ENCODE data around the gene ZNF322.
A peak's percentile ranks its signal among the peaks of the same experiment; 100 is the strongest.
"Not testable (repeated sequence)": the region's sequence is repeated elsewhere in the genome, so short reads cannot be mapped to it uniquely, and the experiment has no call there.

ZNF322 gene, protein sequence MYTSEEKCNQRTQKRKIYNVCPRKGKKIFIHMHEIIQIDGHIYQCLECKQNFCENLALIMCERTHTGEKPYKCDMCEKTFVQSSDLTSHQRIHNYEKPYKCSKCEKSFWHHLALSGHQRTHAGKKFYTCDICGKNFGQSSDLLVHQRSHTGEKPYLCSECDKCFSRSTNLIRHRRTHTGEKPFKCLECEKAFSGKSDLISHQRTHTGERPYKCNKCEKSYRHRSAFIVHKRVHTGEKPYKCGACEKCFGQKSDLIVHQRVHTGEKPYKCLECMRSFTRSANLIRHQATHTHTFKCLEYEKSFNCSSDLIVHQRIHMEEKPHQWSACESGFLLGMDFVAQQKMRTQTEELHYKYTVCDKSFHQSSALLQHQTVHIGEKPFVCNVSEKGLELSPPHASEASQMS

DNA sequence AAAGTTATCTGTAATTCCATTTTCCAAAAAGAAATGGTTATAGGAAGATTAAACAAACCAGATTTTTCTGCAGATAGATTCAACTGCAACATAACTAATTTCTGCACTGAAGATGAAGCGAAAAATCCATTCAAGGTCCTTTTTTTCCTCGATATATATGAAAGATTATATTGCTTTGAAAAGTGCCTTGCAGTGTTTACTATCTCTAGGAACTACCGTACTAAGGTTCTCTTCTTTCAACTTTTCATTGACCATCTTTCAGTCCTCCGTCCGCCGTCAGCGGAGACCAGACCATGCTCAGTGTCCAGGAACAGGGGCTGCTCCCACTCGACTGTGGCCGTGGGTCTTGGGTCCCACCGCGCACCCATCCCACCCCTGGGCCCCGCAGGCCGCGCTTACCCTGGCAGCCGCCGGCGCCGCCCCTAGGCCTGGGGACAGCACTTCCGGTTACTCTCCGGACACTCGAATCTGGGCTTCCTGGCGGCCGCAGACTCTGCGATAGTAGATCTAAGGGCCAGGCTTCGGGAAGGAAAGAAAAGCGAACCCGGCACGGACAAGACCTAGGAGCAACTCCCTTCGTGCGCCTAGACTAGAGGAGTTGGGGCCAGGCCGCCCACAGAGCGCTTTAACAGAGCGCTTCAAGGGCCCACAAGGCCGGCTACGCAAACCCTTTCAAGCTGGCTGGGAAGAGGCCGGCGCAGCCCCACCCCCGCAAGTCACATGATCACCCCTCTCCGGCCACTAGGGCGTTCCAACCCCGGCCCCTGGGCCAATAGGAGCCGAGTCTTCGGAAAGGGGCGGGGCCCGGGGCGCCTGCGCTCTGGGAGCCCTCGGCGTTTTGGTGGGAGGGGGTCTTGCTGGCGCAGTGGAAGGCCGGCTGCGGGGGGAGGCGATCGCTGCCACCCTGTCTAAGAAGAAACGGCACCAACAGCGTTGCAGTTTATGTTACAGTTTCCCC, at the start of gene ZNF322:
Gene ZNF322 (minus strand): TSS at position 705 of the 958 bp plus-strand sequence. CDS start 21,193 bp downstream, outside the sequence.
- peak; percentile 93 for DNase-seq (ENCODE audit: low spot score)

DNA sequence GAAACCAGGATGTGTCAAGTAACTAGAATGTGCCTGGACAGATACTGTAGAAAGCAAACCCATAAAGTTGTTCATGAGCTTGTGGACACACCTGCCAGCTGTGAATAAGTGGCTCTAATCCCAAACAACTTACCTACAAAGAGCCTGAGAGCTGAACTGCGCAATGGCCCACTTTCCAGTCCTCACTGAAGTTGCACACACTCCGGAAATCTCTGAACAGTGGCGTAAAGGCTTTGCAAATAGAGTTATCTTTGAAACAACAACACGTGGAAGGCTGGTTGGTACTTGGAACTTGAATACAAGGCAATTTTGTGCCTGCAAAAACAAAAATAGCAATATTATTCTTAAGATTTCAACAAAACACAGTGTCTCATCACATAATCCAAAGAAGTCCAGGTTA, 46.2 kb upstream of the ZNF322 start:
- not testable (repeated sequence) for DNase-seq (ENCODE audit: low spot score)

DNA sequence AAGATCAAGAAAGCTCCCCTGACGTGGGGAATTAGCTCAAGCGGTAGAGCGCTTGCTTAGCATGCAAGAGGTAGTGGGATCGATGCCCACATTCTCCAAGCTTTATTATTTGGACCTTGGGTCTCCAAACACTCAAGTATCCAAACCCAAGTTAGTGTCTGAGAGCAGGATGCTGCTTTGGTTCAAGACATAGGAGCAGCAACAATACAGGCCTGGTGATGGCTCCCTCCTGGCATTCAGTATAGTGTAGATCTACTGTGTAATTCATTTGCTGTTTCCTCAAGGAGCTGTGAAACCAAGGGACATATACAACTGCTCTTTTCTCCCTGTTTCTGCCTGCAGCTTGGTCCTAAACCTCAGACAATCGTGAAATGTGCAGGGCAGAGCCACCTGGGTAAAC, 45.8 kb upstream of the ZNF322 start:
- DNase-seq (ENCODE audit: low spot score), result not testable (repeated sequence)

DNA sequence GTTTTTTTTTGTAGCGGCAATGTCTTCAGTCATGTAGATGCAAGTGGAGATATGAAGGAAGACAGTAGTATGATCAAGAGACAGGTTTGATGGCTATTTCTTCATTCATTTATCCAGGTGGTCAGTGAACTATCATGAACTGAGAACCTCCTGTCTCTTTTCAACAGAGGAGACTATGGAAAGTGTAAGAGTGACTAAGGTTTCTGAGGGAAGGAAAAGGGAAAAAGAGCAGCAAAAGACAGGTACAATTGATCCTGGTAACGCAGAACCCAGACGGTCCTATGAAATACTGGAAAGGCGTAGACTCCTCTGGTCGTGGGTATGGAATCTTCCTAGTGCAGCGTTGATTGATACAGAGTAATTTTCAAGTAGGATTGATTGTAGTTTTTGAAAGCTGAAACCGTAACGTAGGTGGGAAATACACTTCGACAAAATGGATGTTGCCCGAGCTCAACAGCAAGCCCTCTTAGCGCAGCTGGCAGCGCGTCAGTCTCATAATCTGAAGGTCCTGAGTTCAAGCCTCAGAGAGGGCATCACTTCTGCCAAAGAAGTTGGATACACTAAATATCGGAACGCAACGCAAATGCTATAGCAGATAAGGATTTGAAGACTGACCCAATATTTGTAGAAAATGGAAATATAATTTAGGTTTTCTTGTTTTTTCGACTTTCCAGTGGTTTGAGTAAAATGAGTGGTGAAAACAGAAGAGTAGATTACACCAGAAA, 41.6 kb upstream of the ZNF322 start:
- DNase-seq (ENCODE audit: low spot score), result not testable (repeated sequence)

DNA sequence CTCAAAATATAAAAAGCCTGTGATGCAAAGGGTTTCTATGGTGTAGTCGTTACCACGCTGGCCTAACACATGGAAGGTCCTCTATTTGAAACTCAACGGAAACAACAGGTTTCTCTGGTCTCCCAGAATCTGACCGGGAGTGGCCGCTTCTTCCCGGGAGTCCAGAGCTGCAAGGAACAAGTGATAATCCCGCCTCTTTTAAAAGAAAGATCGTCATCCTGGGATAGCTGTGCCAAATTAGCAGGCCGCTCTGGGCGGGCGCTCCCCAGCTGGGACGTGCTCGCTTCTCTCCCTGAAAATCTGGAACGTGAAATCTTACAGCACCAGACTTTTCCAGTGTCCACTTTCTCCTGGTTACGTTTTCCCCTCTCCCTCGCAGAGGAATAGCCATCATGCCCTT, 38.0 kb upstream of the ZNF322 start:
- not testable (repeated sequence) for DNase-seq (ENCODE audit: low spot score)

DNA sequence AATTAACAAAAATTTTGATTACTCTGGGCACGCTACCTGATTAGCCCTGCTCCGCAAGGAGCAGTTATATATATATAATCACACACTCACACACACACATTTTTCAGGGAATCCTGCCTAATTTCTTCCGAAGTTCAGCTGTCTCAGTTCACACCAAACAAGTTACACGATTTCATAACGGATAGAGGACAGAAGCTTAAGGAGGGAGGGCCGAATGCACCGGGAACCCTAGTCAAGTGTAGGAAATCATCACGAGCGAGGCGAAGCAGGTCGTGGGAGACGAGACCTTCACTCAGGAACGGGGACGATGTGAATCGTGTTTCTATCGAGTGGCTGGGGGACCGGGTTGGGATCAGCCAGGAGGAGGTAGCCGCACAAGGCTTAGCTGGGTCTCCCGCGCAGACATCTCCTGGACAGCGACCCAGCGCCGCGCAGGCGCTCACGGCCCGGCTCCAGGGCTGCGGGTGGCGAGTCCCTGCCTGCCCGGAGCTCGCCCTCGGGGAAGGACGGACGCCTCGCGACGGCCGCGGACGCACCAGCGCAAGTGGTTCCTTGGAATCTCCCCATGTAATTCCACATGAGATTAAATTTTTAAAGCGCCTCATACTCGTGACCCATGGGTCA, 29.9 kb upstream of the ZNF322 start:
- not testable (repeated sequence) for DNase-seq (ENCODE audit: low spot score)

DNA sequence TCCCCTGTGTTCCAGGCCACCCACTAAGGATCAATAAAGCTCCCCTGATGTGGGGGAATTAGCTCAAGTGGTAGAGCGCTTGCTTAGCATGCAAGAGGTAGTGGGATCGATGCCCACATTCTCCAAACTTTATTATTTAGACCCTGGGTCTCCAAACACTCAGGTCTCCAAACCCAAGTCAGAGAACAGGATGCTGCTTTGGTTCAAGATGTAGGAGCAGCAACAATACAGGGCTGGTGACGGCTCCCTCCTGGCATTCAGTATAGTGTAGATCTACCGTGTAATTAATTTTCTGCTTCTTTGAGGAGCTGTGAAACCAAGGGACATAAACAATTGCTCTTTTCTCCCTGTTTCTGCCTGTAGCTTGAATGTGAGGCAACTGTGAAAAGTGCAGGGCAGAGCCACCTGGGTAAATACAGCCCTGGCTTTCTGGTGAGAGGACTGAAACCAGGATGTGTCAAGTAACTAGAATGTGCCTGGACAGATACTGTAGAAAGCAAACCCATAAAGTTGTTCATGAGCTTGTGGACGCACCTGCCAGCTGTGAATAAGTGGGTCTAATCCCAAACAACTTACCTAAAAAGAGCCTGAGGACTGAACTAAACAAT, 23.0 kb upstream of the ZNF322 start:
- DNase-seq (ENCODE audit: low spot score), result not testable (repeated sequence)

DNA sequence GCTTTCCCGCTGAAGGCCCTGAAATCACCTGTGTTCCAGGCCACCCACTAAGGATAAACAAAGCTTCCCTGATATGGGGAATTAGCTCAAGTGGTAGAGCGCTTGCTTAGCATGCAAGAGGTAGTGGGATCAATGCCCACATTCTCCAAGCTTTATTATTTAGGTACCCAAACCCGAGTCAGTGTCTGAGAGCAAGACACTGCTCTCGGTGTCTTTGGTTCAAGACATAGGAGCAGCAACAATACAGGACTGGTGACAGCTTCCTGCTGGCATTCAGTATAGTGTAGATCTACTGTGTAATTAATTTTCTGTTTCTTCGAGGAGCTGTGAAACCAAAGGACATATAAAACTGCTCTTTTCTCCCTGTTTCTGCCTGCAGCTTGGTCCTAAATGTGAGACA, 13.7 kb upstream of the ZNF322 start:
- DNase-seq (ENCODE audit: low spot score), result not testable (repeated sequence)

DNA sequence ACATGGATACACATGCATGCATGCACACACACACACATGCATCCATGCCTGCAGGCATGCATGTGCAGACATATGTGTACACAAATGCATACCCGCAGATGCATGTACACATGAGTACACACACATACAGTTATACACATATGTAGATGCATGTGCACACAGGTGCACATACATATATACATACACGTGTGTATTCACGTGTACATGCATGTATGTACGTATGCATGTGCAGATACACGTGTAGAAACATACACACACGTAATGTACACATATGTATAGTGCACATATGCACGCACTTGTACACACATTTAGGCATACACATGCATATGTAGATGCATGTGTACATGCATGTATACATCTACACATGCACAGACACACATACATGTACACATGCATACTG, 11.0 kb upstream of the ZNF322 start:
- DNase-seq (ENCODE audit: low spot score), result not testable (repeated sequence)

DNA sequence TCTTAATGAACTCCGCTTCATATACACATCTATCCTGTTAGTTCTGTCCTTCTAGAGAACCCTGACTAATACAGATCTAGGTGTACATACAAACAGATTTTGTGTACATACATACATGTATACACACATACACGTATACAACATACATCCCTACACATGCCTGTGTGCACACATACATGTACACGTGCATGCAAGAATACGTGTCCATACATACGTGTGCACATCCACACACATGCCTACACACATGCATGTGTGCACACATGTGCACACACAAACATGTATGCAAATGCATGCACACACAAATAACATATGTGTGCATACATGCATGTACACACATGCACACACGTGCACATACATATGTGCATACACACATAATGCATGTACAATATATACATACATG, 10.5 kb upstream of the ZNF322 start:
- DNase-seq (ENCODE audit: low spot score), result not testable (repeated sequence)

DNA sequence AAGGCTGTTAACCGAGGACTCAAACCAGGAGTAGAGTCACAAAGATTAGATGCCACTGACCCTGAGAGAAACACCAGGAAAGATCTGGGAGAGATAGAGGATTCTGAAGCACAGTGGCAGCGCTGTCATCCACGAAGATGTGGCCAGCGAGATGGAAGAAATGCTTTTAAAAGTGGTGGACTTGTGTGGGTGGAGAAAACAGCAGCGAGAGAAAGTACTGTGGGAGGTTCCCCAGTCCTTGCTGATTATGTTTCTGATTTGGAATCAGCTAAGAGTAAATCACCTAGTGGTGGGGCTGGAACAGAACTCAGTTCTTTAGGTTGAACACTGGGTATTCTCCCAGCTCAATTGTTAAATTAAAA, 435 bp upstream of the ZNF322 start:
- DNase-seq (ENCODE audit: low spot score), result no peak

DNA sequence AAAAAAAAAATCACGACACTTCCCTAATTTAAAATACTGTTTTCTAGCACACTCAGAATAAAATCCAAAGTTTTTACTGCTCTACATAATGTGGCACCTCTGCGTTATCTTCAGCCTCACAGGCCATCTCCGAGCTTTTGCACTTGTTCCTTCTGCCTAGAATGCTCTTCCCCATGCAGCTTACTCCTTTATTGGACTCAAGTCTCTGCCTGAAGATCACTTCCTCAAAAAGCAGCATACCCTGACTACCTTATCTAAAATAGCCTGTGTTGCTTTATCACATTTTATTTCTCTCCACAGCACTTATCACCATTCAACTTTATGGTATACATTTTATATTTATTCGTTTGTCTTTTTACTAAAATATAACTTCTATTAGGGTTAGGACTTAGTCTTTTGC, 2.3 kb downstream of the ZNF322 start:
- no peak for DNase-seq (ENCODE audit: low spot score)

DNA sequence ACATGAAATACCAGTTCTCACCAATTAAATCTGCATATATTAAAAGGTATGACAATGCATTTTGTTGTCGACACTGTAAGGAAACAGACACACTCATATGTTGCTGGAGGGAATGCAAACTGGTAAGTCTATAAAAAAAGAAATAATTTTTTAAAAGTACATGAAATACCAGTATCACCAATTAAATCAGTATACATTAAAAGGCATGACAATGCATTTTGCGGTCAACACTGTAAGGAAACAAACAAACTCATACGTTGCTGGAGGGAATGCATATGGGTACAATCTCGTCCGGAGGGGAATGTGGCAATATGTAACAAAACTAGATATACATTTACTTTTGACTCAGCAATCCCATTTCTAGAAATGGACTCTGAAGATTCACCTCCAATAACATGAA, 6.5 kb downstream of the ZNF322 start:
- DNase-seq (ENCODE audit: low spot score), result no peak

DNA sequence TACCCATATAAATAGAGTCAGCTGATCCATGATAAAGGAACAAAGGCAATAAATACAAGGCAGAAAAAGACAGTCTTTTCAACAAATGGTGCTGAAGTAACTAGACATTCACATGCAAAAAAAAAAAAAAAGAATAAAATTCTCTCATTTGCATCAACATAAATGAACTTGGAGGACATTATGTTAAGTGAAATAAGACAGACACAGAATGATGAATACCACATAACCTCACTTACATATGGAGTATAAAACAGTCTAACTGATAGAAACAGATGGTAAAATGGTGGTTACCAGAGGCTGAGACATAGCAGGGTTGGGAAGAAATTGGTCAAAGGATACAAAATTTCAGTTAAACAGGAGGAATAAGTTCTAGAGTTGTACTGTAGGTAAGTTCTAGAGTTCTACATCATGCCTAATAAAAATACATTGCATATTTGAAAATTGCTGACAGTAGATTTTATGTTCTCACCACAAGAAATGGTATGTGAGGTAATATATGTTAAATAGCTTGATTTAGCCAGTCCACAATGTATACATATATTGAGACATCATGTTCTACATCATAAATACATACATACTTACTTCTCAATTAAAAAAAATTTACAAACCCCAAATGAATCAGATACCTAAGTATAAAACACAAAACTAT, 8.3 kb downstream of the ZNF322 start:
- no peak for DNase-seq (ENCODE audit: low spot score)

DNA sequence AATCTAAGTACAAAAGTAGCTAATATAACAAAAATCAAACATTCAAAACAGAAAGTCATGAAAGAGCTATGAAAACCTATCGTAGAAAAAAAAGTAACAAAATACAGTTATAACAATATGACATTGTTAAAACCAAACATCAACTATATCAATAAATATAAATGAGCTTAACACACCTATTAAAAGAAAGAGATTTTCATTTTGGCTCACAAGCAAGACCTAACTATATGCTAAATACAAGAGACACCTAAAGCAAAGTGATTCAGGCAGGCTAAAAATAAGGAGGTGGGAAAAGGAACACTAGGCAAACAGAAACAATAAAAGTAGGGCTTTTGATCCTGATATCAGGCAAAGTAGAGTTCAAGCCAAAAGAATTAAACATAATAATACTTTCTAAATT, 13.5 kb downstream of the ZNF322 start:
- DNase-seq (ENCODE audit: low spot score), result no peak

DNA sequence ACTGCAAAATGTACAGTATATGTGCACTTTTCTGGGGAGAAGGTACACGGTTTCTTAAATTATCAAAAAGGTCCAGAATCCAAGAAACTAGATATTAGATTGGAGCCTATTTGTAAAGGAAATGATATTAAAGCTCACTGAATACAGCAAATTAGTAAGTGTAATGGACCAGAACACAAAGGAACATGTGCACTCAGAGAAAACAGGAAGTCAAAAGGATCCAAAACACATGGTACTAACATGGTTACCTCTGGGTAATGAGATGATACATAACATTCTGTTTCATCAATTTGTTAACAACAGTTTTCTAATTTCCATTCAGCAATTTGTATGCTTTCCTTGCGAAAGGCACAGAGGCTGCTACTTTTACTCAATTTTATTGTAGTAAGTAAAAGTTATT, 18.7 kb downstream of the ZNF322 start:
- DNase-seq (ENCODE audit: low spot score), result no peak

DNA sequence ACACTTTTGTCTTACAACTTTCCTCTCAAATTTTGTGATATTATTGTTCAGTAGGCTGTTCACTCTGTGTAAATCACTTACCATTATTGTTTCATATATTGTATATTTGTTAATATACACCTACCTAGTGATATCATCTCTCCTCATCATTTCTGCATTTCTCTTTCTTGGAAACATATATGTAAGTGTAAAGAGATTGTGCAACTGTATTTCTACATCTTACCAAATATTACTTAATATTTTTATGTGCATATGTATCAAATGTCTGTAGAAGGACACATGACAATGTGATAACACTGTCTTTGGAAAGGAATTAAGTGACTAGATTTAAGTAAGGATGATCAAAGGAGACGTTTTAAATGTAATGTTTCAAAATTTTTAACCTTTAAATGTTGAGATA, 30.2 kb downstream of the ZNF322 start:
- DNase-seq (ENCODE audit: low spot score), result no peak

DNA sequence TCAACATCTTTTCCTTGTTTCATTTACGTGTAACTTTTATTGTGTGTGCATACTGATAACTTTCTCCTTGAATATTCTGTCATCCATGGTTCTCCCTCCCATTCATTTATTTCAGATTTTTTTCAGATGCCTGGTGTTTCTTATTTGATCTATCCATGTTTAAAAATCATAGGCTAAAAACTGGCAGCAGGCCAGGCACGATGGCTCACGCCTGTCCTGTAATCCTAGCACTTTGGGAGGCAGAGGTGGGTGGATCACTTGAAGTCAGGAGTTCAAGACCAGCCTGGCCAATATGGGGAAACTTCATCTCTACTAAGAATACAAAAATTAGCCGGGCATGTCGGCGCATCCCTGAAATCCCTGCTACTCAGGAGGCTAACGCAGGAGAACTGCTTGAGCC, 31.7 kb downstream of the ZNF322 start:
- DNase-seq (ENCODE audit: low spot score), result no peak

DNA sequence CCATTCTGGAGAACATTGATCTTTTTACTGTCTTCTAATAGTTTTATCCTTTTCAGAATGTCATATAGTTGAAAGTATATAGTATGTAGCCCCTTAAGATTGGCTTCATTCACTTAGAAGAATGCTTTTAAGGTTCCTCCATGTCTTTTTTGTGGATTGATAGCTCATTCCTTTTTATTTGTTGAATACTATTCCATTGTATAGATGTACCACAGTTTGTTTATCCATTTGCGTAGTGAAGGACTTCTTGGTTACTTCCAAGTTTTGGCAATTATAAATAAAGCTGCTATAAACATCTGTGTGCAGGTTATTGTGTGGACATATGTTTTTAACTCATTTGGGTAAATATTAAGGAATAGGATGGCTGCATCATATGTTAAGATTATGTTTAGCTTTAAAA, 35.0 kb downstream of the ZNF322 start:
- DNase-seq (ENCODE audit: low spot score), result no peak

DNA sequence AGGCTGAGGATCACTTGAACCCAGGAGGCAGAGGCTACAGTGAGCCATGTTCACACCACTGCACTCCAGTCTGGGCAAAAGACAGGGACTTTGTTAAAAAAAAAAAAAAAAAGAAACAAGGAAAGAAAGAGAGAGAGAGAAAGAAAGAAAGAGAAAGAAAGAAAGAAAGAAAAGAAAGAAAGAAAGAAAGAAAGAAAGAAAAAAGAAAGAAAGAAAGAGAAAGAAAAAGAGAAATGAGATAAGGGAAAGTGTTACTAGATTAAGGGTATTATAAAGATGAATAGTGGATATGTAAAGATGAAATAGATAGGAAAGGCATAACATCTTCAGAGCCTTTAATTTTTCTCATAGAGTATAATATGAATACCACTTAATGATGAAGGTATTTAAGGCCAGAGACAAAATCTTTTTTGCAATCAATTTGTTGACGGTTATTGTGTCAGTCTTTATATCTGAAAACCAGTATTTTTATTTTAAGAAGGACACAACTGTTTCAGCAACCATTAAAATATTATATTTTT, 36.1 kb downstream of the ZNF322 start:
- no peak for DNase-seq (ENCODE audit: low spot score)
